HL-60/S4 treated with phorbol 12-myristate 13-acetate at 8.2 ng/mL for 4 days and 3 days (cell line): ENCODE results near the gene SIMC1.
"Not testable (repeated sequence)": the region's sequence is repeated elsewhere in the genome, so short reads cannot be mapped to it uniquely, and the experiment has no call there.

Source experiments
- in situ Hi-C: fragments of 300-500 bp; cut with MboI; formaldehyde crosslinking; loops from 2 replicates; pipeline ENCODE4 v1.15.0; 2022; ENCODE audit warnings: low sequenced_read_pairs

The SIMC1 gene

GRCh38 chr5:176214466-176215021 is 23.7 kb upstream of the SIMC1 start:
- in situ Hi-C loops, result not testable (repeated sequence)

GRCh38 chr5:176216393-176216916 is 21.8 kb upstream of the SIMC1 start:
- in situ Hi-C loops, result not testable (repeated sequence)

- in situ Hi-C loops, result not testable (repeated sequence)
These were observed 21.0 kb upstream of the SIMC1 start for GRCh38 chr5:176217188-176217729.

DNA sequence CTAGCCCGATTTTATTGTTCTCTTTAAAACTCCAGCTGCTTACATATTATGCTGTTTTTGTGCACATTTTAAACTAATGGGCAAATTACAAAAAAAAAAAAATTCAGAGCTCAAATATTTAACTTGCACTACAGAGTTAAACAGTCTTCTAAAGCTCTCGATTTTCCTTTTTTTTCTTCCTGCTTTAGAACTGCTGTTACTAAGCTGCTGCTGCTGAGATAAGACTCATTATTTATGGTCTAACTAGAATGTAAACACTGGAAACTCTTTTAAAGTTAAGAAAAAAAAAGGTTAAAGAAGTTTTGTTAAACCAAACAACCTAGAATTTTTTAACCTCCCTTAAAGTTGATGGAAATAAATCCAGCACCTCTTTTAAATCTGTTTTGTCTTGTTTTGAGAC is 20.5 kb upstream of the SIMC1 start:
- in situ Hi-C loops, result not testable (repeated sequence)

DNA sequence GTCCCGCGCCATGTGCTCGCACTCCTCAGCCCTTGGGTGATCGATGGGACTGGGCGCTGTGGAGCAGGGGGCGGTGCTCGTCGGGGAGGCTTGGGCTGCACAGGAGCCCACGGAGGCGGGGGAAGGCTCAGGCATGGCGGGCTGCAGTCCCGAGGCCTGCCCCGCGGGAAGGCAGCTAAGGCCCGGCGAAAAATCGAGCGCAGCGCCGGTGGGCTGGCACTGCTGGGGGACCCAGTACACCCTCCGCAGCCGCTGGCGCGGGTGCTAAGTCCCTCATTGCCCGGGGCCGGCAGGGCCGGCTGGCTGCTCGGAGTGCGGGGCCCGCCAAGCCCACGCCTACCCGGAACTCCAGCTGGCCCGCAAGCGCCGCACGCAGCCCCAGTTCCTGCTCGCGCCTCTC is 16.2 kb upstream of the SIMC1 start:
- in situ Hi-C loops, result not testable (repeated sequence)

- in situ Hi-C loops, result not testable (repeated sequence)
These were observed 9.9 kb upstream of the SIMC1 start for GRCh38 chr5:176228358-176228757.

DNA sequence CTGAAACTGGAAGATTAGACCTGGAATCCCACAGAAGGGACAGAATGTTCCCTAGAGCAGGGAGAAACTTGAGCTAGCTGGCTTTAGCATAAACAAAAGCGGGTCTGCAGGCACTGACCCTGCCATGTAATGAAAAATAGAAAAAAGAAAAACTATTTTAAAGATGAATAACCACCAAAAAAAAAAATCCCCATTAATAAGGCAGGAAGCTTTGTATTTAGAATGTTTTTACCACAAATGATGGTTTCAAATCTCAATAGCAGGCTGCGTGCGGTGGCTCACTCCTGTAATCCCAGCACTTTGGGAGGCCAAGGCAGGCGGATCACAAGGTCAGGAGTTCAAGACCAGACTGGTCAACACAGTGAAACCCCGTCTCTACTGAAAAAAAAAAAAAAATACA is 5.0 kb upstream of the SIMC1 start:
- in situ Hi-C loops, result not testable (repeated sequence)

- in situ Hi-C loops, result not testable (repeated sequence)
These were observed 3.1 kb upstream of the SIMC1 start for GRCh38 chr5:176235155-176235554.

- in situ Hi-C loops, result not testable (repeated sequence)
These were observed 540 bp downstream of the SIMC1 start for GRCh38 chr5:176238645-176239283.

- in situ Hi-C loops, result not testable (repeated sequence)
These were observed 1.1 kb downstream of the SIMC1 start for GRCh38 chr5:176239304-176239703.

DNA sequence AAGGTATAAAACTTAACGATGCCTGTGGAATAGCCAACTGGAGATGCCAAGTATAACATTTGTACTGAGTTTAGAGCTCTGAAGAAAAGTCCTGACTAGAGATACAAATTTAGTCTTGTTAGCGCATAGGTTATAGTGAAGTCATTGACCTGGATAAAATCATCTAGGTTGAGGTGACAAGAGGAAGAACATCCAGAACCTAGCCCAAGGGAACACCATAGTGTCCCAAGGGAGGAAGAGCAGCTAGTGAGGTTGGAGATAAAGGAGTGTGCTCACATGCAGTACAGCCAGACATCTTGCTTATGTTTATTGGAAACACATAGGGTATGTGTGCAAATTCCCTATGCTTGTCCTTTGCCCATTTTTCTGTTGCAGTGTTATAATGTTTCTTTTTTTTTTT is 6.1 kb downstream of the SIMC1 start:
- in situ Hi-C loops, result not testable (repeated sequence)

GRCh38 chr5:176245074-176245473 is 6.8 kb downstream of the SIMC1 start:
- in situ Hi-C loops, result not testable (repeated sequence)

- in situ Hi-C loops, result not testable (repeated sequence)
These were observed 7.3 kb downstream of the SIMC1 start for GRCh38 chr5:176245489-176245888.

DNA sequence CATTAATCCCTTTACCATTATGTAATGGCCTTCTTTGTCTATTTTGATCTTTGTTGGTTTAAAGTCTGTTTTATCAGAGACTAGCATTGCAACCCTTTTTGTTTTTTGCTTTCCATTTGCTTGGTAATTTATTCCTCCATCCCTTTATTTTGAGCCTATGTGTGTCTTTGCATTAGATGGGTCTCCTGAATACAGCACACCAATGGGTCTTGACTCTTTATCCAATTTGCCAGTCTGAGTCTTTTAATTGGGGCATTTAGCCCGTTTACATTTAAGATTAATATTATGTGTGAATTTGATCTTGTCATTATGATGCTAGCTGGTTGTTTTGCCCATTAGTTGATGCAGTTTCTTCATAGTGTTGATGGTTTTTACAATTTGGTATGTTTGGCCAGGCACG is 12.5 kb downstream of the SIMC1 start:
- in situ Hi-C loops, result not testable (repeated sequence)

- in situ Hi-C loops, result not testable (repeated sequence)
These were observed 13.9 kb downstream of the SIMC1 start for GRCh38 chr5:176252171-176252570.

DNA sequence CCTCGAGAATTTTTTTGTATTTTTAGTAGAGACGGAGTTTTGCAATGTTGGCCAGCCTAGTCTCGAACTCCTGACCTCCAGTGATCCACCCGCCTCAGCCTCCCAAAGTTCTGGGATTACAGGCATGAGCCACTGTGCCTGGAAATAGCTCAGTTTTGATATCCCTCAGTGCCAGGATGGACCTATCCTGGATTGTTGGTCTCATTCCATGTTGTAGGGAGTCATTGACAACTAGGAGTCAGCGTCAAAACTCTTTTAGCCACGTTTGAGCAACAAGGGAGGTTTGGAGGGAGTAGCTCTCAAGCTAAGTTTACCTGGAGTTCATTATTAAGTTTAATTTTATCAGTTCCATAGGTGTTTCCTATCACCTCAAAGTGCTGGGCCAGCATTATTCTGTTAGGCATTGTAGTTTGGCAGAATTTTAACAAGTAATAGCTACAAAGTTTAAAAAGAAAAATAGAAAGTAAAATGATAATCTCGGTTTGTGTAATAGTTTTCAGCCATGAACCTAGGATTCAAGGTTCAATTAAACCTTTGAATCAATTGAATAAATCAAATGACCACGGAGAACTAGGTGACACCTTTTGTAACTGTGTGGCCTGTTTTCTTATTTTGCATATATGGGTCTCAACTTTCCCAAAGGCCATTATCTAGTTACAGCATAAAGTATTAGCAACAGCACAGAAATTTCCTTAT is 15.3 kb downstream of the SIMC1 start:
- in situ Hi-C loops, result not testable (repeated sequence)

DNA sequence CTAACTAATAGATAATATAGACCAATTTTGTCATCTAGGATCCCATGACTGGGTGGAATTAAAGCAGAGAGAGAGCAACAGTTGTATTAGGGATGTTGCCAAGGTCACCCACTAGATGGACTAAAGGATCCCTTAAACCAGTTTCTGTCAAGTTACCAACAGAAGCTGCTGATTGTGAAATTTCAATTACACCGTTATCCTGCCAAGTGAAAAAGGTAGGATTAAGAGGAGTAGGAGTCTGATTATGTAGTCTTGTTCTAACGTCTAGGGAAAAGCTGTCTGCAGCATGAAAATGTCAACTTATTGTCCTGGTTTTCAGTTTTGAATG is 15.8 kb downstream of the SIMC1 start:
- in situ Hi-C loops, result not testable (repeated sequence)

DNA sequence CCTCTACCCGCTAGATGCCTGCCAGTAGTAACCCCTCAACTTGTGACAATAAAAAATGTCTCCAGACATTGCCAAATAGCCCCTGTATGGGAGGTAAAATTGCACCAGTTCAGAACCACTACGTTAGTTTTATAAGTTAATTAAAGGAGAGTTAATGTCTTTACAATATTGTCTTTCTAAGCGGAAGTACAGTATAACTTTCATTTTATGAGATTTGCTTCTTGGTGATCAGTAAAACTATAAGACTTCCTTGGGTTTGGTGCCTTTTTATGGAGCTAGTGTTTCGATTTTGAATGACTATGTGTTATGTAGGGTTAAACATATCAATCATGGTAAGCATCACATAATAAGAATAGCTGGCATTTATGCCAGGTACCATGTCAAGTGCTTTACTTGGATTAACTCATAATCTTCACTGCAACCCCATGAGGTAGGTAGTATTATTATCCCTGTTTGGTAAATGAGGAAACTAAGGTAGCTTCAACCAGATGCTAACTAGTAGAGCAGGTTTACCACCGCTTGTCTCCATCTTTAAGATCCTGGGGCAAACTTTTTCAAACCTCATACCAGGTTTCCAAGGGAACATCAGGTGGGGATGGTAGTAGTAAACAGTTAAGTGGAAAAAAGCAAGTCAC is 19.8 kb downstream of the SIMC1 start:
- in situ Hi-C loops, result not testable (repeated sequence)

- in situ Hi-C loops, result not testable (repeated sequence)
These were observed 22.5 kb downstream of the SIMC1 start for GRCh38 chr5:176260682-176261081.

- in situ Hi-C loops, result not testable (repeated sequence)
These were observed 28.2 kb downstream of the SIMC1 start for GRCh38 chr5:176266448-176266847.

- in situ Hi-C loops, result not testable (repeated sequence)
These were observed 50.8 kb downstream of the SIMC1 start for GRCh38 chr5:176289018-176289417.
